ENCODE results near the gene LRRFIP2. TPM values are rescaled to one million over a fixed set of nuclear protein-coding genes. Genes with fewer than 3 reads are reported as not detected.
"Not testable (repeated sequence)": the region's sequence is repeated elsewhere in the genome, so short reads cannot be mapped to it uniquely, and the experiment has no call there.

Gene LRRFIP2
- total RNA-seq, 1 donor from 2014 or later: 34.1 TPM

DNA sequence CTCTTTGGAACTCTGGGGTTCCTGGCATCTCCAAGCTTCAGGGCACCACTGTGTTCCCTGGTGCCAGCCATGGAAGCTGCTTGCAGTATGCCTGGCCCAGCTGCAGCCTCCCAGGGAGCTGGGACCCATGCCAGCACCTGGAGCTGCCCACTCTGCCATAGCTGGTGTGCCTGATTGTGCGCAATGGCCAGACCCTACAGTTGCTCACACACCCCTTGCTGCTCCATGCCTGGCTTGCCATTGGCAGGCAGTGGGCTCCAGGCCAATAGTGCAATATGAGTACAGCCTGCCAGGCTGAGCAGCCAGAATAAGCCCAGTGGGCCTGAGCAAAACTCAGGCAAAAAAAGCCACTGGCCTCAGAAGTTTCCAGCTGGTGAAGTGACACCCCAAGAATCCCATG is 43.8 kb upstream of the LRRFIP2 start:
- TF ChIP-seq, protein P1, sequence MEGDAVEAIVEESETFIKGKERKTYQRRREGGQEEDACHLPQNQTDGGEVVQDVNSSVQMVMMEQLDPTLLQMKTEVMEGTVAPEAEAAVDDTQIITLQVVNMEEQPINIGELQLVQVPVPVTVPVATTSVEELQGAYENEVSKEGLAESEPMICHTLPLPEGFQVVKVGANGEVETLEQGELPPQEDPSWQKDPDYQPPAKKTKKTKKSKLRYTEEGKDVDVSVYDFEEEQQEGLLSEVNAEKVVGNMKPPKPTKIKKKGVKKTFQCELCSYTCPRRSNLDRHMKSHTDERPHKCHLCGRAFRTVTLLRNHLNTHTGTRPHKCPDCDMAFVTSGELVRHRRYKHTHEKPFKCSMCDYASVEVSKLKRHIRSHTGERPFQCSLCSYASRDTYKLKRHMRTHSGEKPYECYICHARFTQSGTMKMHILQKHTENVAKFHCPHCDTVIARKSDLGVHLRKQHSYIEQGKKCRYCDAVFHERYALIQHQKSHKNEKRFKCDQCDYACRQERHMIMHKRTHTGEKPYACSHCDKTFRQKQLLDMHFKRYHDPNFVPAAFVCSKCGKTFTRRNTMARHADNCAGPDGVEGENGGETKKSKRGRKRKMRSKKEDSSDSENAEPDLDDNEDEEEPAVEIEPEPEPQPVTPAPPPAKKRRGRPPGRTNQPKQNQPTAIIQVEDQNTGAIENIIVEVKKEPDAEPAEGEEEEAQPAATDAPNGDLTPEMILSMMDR (IDR thresholded peaks at IDR 0.05; ENCODE audit: insufficient read depth, low read length, poor library complexity, severe bottlenecking): no peak
- no peak for DNase-seq (ENCODE audit: low read depth)
- H3K4me3 ChIP-seq (ENCODE audit: low read depth, low read length): no peak overlapping the region

DNA sequence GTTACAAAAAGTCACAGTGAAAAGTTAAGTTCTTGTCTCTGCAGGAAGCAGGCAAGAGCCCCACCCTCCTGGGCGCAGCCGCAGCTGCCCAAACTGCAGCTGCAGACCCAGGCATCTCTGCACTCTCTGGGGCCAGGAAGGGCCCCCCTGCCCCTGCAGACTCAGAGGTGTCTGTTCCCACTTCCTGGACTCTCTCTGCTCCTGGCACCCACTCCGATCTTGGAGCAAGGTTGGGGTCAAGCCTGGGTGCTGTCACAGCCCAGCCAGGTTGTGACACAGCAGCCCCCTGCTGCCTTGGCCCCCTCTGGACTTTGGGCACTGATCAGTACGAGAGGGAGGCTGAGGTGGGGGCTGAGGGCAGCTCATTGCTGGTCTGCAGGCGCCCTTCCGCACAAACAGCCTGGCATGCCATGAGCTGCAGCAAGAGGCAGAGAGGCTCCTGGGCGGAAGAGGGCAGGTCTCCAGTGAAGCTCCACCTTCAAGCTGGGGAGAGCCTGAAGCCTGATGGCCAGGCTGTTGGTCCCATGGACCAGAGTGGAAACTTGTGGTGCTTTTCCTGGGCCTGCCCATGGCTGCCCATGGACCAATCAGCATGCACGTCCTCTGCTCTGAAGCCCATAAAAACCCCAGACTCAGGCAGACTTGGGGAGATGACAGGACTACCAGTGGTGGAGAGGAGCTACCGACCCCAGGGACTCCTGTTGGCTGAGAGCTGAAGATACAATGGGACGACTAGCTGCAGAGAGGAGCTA is 42.9 kb upstream of the LRRFIP2 start:
- H3K4me3 ChIP-seq (ENCODE audit: low read depth, low read length): no peak overlapping the region
- no peak for DNase-seq (ENCODE audit: low read depth)
- TF ChIP-seq, protein P1 (IDR thresholded peaks at IDR 0.05; ENCODE audit: insufficient read depth, low read length, poor library complexity, severe bottlenecking): no peak
- no peaks in the 10 kb centered on the region for H3K27me3 ChIP-seq (ENCODE audit: control insufficient read depth, insufficient read depth, low read length)
- H3K36me3 ChIP-seq (ENCODE audit: control insufficient read depth, insufficient read depth, low read length): no peaks in the 10 kb centered on the region

More for the DNA sequence above, 43.8 kb upstream of the LRRFIP2 start:
- Histone ChIP-seq H3K36me3 (ENCODE audit: control insufficient read depth, insufficient read depth, low read length) (no peaks in the 10 kb centered on the region), H3K27me3 (ENCODE audit: control insufficient read depth, insufficient read depth, low read length) (no peaks in the 10 kb centered on the region)

DNA sequence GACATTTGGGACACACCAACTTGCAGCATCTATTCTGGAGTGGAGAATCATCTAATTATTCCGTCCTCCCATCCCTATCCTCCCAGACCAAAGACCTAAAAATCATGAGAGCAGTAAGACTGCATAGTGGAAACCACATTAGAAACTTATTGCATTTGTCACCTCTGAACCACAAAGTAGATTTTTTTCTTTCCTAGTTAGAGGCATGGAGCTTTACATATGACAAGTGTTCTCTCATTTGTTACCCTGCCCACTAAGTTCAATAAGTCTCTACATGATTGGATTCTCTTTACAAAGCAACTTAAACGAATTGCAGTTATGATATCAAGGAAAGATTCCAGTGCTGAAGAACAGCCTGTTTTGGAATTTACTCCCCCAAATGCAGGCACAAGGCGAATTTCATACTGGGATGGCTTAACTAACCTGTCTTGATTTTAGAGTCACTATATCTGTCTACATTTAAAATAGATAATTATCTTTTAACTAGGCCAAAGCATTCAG is 42.3 kb upstream of the LRRFIP2 start:
- no peaks in the 10 kb centered on the region for H3K27me3 ChIP-seq (ENCODE audit: control insufficient read depth, insufficient read depth, low read length)
- TF ChIP-seq, protein P1 (IDR thresholded peaks at IDR 0.05; ENCODE audit: insufficient read depth, low read length, poor library complexity, severe bottlenecking): no peak
- H3K4me3 ChIP-seq (ENCODE audit: low read depth, low read length): no peak overlapping the region
- no peaks in the 10 kb centered on the region for H3K36me3 ChIP-seq (ENCODE audit: control insufficient read depth, insufficient read depth, low read length)
- DNase-seq (ENCODE audit: low read depth): no peak

DNA sequence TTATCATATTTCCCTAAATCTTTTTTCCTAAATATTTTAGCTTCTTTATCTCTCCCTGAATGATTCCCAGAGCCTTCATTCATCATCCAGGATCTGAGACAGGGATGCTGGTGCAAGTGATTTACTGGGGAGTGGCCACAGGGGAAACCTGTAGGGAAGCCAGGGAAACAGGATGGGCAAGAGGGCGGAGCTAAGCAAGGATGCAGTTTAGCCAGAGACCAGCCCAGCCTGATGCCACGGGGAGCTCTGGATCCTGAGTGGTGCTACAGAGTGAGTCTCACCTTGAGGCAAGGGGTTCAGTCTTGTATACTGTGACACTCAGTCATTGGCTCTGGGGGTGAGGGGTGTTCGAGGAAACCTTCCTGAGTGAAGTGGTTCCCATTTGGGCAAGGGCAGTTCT is 39.7 kb upstream of the LRRFIP2 start:
- Histone ChIP-seq H3K4me3 (ENCODE audit: low read depth, low read length) (no peak overlapping the region), H3K36me3 (ENCODE audit: control insufficient read depth, insufficient read depth, low read length) (no peaks in the 10 kb centered on the region), H3K27me3 (ENCODE audit: control insufficient read depth, insufficient read depth, low read length) (no peaks in the 10 kb centered on the region)
- TF ChIP-seq, protein P1 (IDR thresholded peaks at IDR 0.05; ENCODE audit: insufficient read depth, low read length, poor library complexity, severe bottlenecking): no peak
- no peak for DNase-seq (ENCODE audit: low read depth)

DNA sequence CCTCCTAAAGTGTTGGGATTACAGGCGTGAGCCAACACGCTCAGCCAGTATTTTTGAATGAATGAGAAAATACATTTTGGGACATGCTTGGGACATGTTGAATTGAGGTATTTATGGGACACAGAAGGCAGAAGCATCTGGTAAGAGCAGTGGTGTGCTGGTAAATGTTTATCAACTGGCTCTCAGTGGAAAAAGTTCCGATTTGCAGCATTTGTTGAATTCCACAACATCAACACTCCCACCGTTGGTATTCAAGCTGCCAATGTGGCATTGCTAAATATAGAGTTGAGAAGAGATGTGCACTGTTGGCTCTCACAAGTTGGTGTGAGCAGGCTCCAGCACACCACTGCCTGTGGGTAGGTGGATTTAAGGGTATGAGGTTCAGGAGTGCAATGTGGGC is 35.8 kb upstream of the LRRFIP2 start:
- no peaks in the 10 kb centered on the region for H3K36me3 ChIP-seq (ENCODE audit: control insufficient read depth, insufficient read depth, low read length)
- H3K27me3 ChIP-seq (ENCODE audit: control insufficient read depth, insufficient read depth, low read length): no peaks in the 10 kb centered on the region
- no peak overlapping the region for H3K4me3 ChIP-seq (ENCODE audit: low read depth, low read length)
- DNase-seq (ENCODE audit: low read depth): no peak
- TF ChIP-seq, protein P1 (IDR thresholded peaks at IDR 0.05; ENCODE audit: insufficient read depth, low read length, poor library complexity, severe bottlenecking): no peak

DNA sequence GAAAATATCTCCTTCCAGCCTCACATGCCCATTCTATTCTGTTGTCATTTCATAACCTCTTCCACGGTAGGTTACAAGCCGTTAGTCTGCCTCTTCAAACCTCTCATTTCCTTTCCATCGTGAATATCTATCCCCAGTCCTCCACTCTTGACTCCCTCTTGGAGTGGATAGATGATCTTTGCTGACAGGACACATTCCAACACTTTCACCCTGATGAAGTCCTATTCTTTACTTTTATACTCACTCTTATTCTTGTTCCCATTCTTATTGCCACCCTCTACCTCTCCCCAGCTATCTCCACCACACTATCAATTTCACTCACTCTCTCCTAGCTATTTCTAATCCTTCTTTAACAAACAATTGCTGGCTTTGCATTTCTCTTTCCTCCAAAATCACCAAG is 34.2 kb upstream of the LRRFIP2 start:
- not testable (repeated sequence) for H3K4me3 ChIP-seq (ENCODE audit: low read depth, low read length); H3K36me3 ChIP-seq (ENCODE audit: control insufficient read depth, insufficient read depth, low read length); H3K27me3 ChIP-seq (ENCODE audit: control insufficient read depth, insufficient read depth, low read length); DNase-seq (ENCODE audit: low read depth)

DNA sequence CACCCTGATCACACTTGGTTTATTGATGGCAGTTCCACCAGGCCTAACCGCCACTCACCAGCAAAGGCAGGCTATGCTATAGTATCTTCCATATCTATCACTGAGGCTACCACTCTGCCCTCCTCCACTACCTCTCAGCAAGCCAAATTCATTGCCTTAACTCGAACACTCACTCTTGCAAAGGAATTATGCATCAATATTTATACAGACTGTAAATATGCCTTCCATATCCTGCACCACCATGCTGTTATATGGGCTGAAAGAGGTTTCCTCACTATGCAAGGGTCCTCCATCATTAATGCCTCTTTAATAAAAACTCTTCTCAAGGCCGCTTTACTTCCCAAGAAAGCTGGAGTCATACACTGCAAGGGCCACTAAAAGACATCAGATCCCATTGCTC is 33.6 kb upstream of the LRRFIP2 start:
- H3K4me3 ChIP-seq (ENCODE audit: low read depth, low read length); DNase-seq (ENCODE audit: low read depth); H3K36me3 ChIP-seq (ENCODE audit: control insufficient read depth, insufficient read depth, low read length); H3K27me3 ChIP-seq (ENCODE audit: control insufficient read depth, insufficient read depth, low read length): not testable (repeated sequence)

DNA sequence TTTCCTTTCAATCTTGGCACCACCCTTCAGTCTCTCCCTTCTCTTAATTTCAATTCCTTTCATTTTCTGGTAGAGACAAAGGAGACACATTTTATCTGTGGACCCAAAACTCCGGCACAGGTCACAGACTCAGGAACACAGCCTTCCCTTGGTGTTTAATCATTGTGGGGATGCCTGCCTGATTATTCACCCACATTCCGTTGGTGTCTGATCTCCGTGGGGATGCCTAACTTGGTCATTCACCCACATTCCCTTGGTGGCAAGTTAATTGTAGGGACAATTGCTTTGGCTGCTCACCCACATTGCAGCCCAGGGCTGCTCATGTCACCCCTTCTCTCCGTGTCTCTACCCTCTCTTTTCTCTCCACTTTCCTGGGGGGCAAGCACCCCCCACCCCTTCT is 31.7 kb upstream of the LRRFIP2 start:
- not testable (repeated sequence) for DNase-seq (ENCODE audit: low read depth); H3K36me3 ChIP-seq (ENCODE audit: control insufficient read depth, insufficient read depth, low read length); H3K4me3 ChIP-seq (ENCODE audit: low read depth, low read length); H3K27me3 ChIP-seq (ENCODE audit: control insufficient read depth, insufficient read depth, low read length)
